ENCODE results near the gene DLEC1. TPM values are rescaled to one million over a fixed set of nuclear protein-coding genes. Genes with fewer than 3 reads are reported as not detected.

DLEC1 gene
- total RNA-seq, 1 experiment from 2014 or later: not detected

GRCh38 chr3:38167591-38167990, 128.6 kb downstream of the DLEC1 start:
- ChIA-PET POLR2A (interaction anchor here (0.7 to 0.9 kb wide), 2 partner anchors 11 to 30 kb away, joined by 3 read pairs; partner anchors contain the start of gene ACAA1), CTCF (interaction anchor here (0.7 kb wide), 1 partner anchor 11 kb away, joined by 3 read pairs; no protein-coding TSS in a partner anchor)
- TF ChIP-seq SIN3A (IDR thresholded peaks at IDR 0.05; ENCODE audit: borderline replicate concordance, insufficient read depth, low read depth, low read length) (no peak), CTCF (IDR thresholded peaks at IDR 0.05) (no peak)
- ATAC-seq: no peak
- H3K27ac ChIP-seq (ENCODE audit: low read length): peak overlapping the region; percentile 23; the same call in 1 of the 2 replicates
- no TSS peak for BruUV-seq (replicated peaks)
- peaks cover 4% of the 10 kb centered on the region; the same call in 1 of the 2 replicates for H3K36me3 ChIP-seq (ENCODE audit: control insufficient read depth, insufficient read depth, low read length)
- H3K4me3 ChIP-seq (ENCODE audit: low read depth in 2 of 2, low read length in 2 of 2): peak overlapping the region in 1 of 2 experiments; percentile 16; a peak in 1 of 4 replicates
- H3K9me3 ChIP-seq (ENCODE audit: control insufficient read depth, insufficient read depth, low read depth, low read length): no peaks in the 10 kb centered on the region
- DNase-seq (ENCODE audit: low read depth, low spot score): no peak
- no peaks in the 10 kb centered on the region for H3K27me3 ChIP-seq (ENCODE audit: control insufficient read depth, insufficient read depth, low read length)
- intact Hi-C loops (cut with micrococcal nuclease; ENCODE audit: unreplicated experiment) (no loop called here), in situ Hi-C loops (cut with HindIII; ENCODE audit: low pct_unique_long_range_greater_than_20kb, low sequenced_read_pairs) (no loop called here)
- H3K4me1 ChIP-seq (ENCODE audit: control insufficient read depth, insufficient read depth, low read length): peaks cover 17% of the 10 kb centered on the region

GRCh38 chr3:38168151-38169026, 129.4 kb downstream of the DLEC1 start:
- no TSS peak for BruUV-seq (replicated peaks)
- CTCF ChIA-PET: no interaction called here
- no peaks in the 10 kb centered on the region for H3K9me3 ChIP-seq (ENCODE audit: control insufficient read depth, insufficient read depth, low read depth, low read length)
- H3K4me3 ChIP-seq (ENCODE audit: low read depth in 2 of 2, low read length in 2 of 2): no peak overlapping the region
- no peak for DNase-seq (ENCODE audit: low read depth, low spot score)
- no peak for TF ChIP-seq REST (IDR thresholded peaks at IDR 0.05; ENCODE audit: insufficient read depth in 1 of 2, low read depth in 2 of 2, low read length in 1 of 2)
- no peak for TF ChIP-seq POLR2AphosphoS5 (IDR thresholded peaks at IDR 0.05; ENCODE audit: low read depth, low read length)
- no peak for TF ChIP-seq SIN3A (IDR thresholded peaks at IDR 0.05; ENCODE audit: borderline replicate concordance, insufficient read depth, low read depth, low read length)
- TF ChIP-seq CTCF (IDR thresholded peaks at IDR 0.05): no peak
- peaks cover 17% of the 10 kb centered on the region for H3K4me1 ChIP-seq (ENCODE audit: control insufficient read depth, insufficient read depth, low read length)
- in situ Hi-C loops (cut with HindIII; ENCODE audit: low pct_unique_long_range_greater_than_20kb, low sequenced_read_pairs) (no loop called here), intact Hi-C loops (cut with micrococcal nuclease; ENCODE audit: unreplicated experiment) (no loop called here)
- POLR2A ChIA-PET: no interaction called here
- ATAC-seq: no peak
- H3K27ac ChIP-seq (ENCODE audit: low read length): no peak overlapping the region
- no peaks in the 10 kb centered on the region for H3K27me3 ChIP-seq (ENCODE audit: control insufficient read depth, insufficient read depth, low read length)
- H3K36me3 ChIP-seq (ENCODE audit: control insufficient read depth, insufficient read depth, low read length): peaks cover 4% of the 10 kb centered on the region; the same call in 1 of the 2 replicates
